Prostate gland (tissue), 2 donors: ENCODE data around the gene TM2D1. TPM values are rescaled to one million over a fixed set of nuclear protein-coding genes. Genes with fewer than 3 reads are reported as not detected.

ENCODE experiments used
- DNase-seq: peaks from one replicate; pipeline ENCODE4 v3.0.0-alpha.2; 2019; ENCODE audit warnings: low spot score
- H3K27ac ChIP-seq, 2 donors: fragments of 200-600 bp; sonication (generic); 2 replicates each; pipeline ENCODE4 v1.5.1; 2017 to 2019
- H3K27me3 ChIP-seq: fragments of 200-600 bp; sonication (generic); replicated peaks from 2 replicates; pipeline ENCODE4 v1.5.1; 2019; ENCODE audit not compliant: insufficient read depth
- H3K36me3 ChIP-seq, 2 donors: fragments of 200-600 bp; sonication (generic); 1 replicate in 1 of 2; 2 replicates in 1 of 2; pipeline versions ENCODE4 v1.5.1 to v1.8.1; 2017 to 2019
- H3K4me1 ChIP-seq: fragments of 200-600 bp; sonication (generic); replicated peaks from 2 replicates; pipeline ENCODE4 v1.5.1; 2019
- H3K4me3 ChIP-seq, 2 donors: fragments of 200-600 bp; sonication (generic); 2 replicates each; pipeline ENCODE4 v1.5.1; 2017 to 2019
- H3K9me3 ChIP-seq: fragments of 200-600 bp; sonication (generic); 2 replicates; pipeline ENCODE4 v1.5.1; 2017
- CTCF ChIP-seq, 4 experiments: fragments of 200-600 bp in 2 of 4; fragments of 450-650 bp in 2 of 4; sonication (generic) in 2 of 4; IDR thresholded peaks; 1 replicate in 3 of 4; 2 replicates in 1 of 4; pipeline ENCODE4 v1.5.1; 2016 to 2019; ENCODE audit warnings: antibody characterized with exemption in 4 of 4, mild to moderate bottlenecking in 2 of 4, moderate library complexity in 2 of 4
- POLR2A ChIP-seq: fragments of 450-650 bp; IDR thresholded peaks from one replicate; pipeline ENCODE4 v1.6.1; 2016; ENCODE audit warnings: antibody characterized with exemption, mild to moderate bottlenecking
- POLR2AphosphoS5 ChIP-seq: sonication (generic); formaldehyde crosslinking; IDR thresholded peaks from one replicate; pipeline ENCODE4 v1.6.1; 2017; ENCODE audit warnings: antibody characterized with exemption
- WGBS: methylation state at CpG from one replicate; pipeline ENCODE4 v1.1.5; 2018; 5-methylcytosine and 5-hydroxymethylcytosine counted together
- intact Hi-C: fragments of 100-400 bp; cut with DNase I; formaldehyde crosslinking; loops from one replicate; pipeline ENCODE4 v1.14.2; 2022
- total RNA-seq, 2 donors: library from RNA; depleted of rRNA; stranded (reverse); fragments of >200 nt; gene quantifications; one replicate each; pipeline ENCODE4 v1.1.0, GENCODE V29; 2016

The TM2D1 gene
- 10 to 100 TPM; 59.6 to 86.9 TPM for total RNA-seq

- intact Hi-C loops = loop anchor here (2.0 to 10.0 kb wide), 2 partner anchors 18 to 680 kb away; partner anchors contain the start of gene PATJ
- Histone ChIP-seq H3K36me3 (no peaks in the 10 kb centered on the region), H3K9me3 (no peaks in the 10 kb centered on the region), H3K27me3 (no peaks in the 10 kb centered on the region), H3K4me3 (peak within 1 kb of the TSS; percentile 84 to 92), H3K4me1 (no peaks in the 10 kb centered on the region), H3K27ac (peak within 1 kb of the TSS; percentile 88 to 91)
- peak; percentile 85 for DNase-seq
- peak; percentile 78 for TF ChIP-seq POLR2A
- TF ChIP-seq CTCF (IDR thresholded peaks at IDR 0.05) = peak in 1 of 4 experiments; percentile 13
- peak; percentile 97 for TF ChIP-seq POLR2AphosphoS5
- under 1% methylated on average over 45 of the region's 45 CpGs for WGBS
Measured at GRCh38 chr1:61724813-61725694, at the start of gene TM2D1. Gene TM2D1, minus strand, starts transcription at chr1:61725141. Its CDS starts 21 bp downstream, at chr1:61725120.

GRCh38 chr1:61770131-61770530 is 45.2 kb upstream of the TM2D1 start:
- Histone ChIP-seq H3K9me3 (no peaks in the 10 kb centered on the region), H3K4me1 (no peaks in the 10 kb centered on the region), H3K4me3 (no peak overlapping the region), H3K27me3 (no peaks in the 10 kb centered on the region), H3K27ac (no peak overlapping the region), H3K36me3 (no peaks in the 10 kb centered on the region)
- 98% methylated on average over 1 of the region's 1 CpG for WGBS
- TF ChIP-seq POLR2AphosphoS5 (no peak), POLR2A (no peak), CTCF (IDR thresholded peaks at IDR 0.05) (no peak)
- DNase-seq = no peak
- intact Hi-C loops = no loop called here

GRCh38 chr1:61757950-61758349 is 33.0 kb upstream of the TM2D1 start:
- Histone ChIP-seq H3K36me3 (no peaks in the 10 kb centered on the region), H3K4me1 (no peaks in the 10 kb centered on the region), H3K9me3 (no peaks in the 10 kb centered on the region), H3K4me3 (no peak overlapping the region), H3K27me3 (no peaks in the 10 kb centered on the region), H3K27ac (no peak overlapping the region)
- WGBS = 75% methylated on average over 2 of the region's 2 CpGs
- DNase-seq = no peak
- TF ChIP-seq CTCF (IDR thresholded peaks at IDR 0.05) (no peak), POLR2A (no peak), POLR2AphosphoS5 (no peak)
- intact Hi-C loops = no loop called here

- Histone ChIP-seq H3K36me3 (no peaks in the 10 kb centered on the region), H3K27me3 (no peaks in the 10 kb centered on the region), H3K27ac (no peak overlapping the region), H3K4me1 (no peaks in the 10 kb centered on the region), H3K9me3 (no peaks in the 10 kb centered on the region), H3K4me3 (no peak overlapping the region)
- DNase-seq = no peak
- intact Hi-C loops = no loop called here
- 75% methylated on average over 3 of the region's 3 CpGs for WGBS
- no peak for TF ChIP-seq POLR2A
- TF ChIP-seq POLR2AphosphoS5 = no peak
- TF ChIP-seq CTCF (IDR thresholded peaks at IDR 0.05) = no peak
Measured at GRCh38 chr1:61756773-61757172, 31.8 kb upstream of the TM2D1 start.

- DNase-seq = no peak
- TF ChIP-seq POLR2AphosphoS5 = no peak
- TF ChIP-seq CTCF (IDR thresholded peaks at IDR 0.05) = no peak
- no peak for TF ChIP-seq POLR2A
- no peaks in the 10 kb centered on the region for H3K4me1 ChIP-seq
Measured at GRCh38 chr1:61754545-61754944, 29.6 kb upstream of the TM2D1 start.

More at GRCh38 chr1:61754545-61754944, 29.6 kb upstream of the TM2D1 start:
- Histone ChIP-seq H3K9me3 (no peaks in the 10 kb centered on the region), H3K36me3 (no peaks in the 10 kb centered on the region), H3K4me3 (no peak overlapping the region), H3K27ac (no peak overlapping the region), H3K27me3 (no peaks in the 10 kb centered on the region)
- 55% methylated on average over 4 of the region's 4 CpGs for WGBS
- intact Hi-C loops = no loop called here
